ENCODE measurements around the gene REEP1.

The REEP1 gene

GRCh38 chr2:86290596-86291327 lies 46.7 kb downstream of the REEP1 start:
- no peak for TF ChIP-seq GATA3 (IDR thresholded peaks at IDR 0.05; ENCODE audit: low read depth, low read length)
- no peak for TF ChIP-seq GATA2 (IDR thresholded peaks at IDR 0.05; ENCODE audit: low read depth, low read length)

GRCh38 chr2:86286516-86286915 lies 50.9 kb downstream of the REEP1 start:
- TF ChIP-seq GATA3 (IDR thresholded peaks at IDR 0.05; ENCODE audit: low read depth, low read length) (no peak), GATA2 (IDR thresholded peaks at IDR 0.05; ENCODE audit: low read depth, low read length) (no peak)

GRCh38 chr2:86285981-86286380 lies 51.4 kb downstream of the REEP1 start:
- TF ChIP-seq GATA2 (IDR thresholded peaks at IDR 0.05; ENCODE audit: low read depth, low read length), result no peak

- TF ChIP-seq GATA3 (IDR thresholded peaks at IDR 0.05; ENCODE audit: low read depth, low read length), result no peak
- no peak for TF ChIP-seq GATA2 (IDR thresholded peaks at IDR 0.05; ENCODE audit: low read depth, low read length)
Measured at GRCh38 chr2:86285571-86285970, 51.9 kb downstream of the REEP1 start.

GRCh38 chr2:86284987-86285386 lies 52.4 kb downstream of the REEP1 start:
- no peak for TF ChIP-seq GATA3 (IDR thresholded peaks at IDR 0.05; ENCODE audit: low read depth, low read length)
- no peak for TF ChIP-seq GATA2 (IDR thresholded peaks at IDR 0.05; ENCODE audit: low read depth, low read length)

GRCh38 chr2:86284401-86284841 lies 53.0 kb downstream of the REEP1 start:
- TF ChIP-seq GATA2 (IDR thresholded peaks at IDR 0.05; ENCODE audit: low read depth, low read length) (no peak), GATA3 (IDR thresholded peaks at IDR 0.05; ENCODE audit: low read depth, low read length) (no peak)

GRCh38 chr2:86283411-86284030 lies 53.9 kb downstream of the REEP1 start:
- TF ChIP-seq GATA2 (IDR thresholded peaks at IDR 0.05; ENCODE audit: low read depth, low read length) (no peak), GATA3 (IDR thresholded peaks at IDR 0.05; ENCODE audit: low read depth, low read length) (no peak)

- no peak for TF ChIP-seq GATA2 (IDR thresholded peaks at IDR 0.05; ENCODE audit: low read depth, low read length)
- no peak for TF ChIP-seq GATA3 (IDR thresholded peaks at IDR 0.05; ENCODE audit: low read depth, low read length)
Measured at GRCh38 chr2:86281066-86281700, 56.2 kb downstream of the REEP1 start.

- no peak for TF ChIP-seq GATA2 (IDR thresholded peaks at IDR 0.05; ENCODE audit: low read depth, low read length)
- no peak for TF ChIP-seq GATA3 (IDR thresholded peaks at IDR 0.05; ENCODE audit: low read depth, low read length)
Measured at GRCh38 chr2:86280191-86280667, 57.2 kb downstream of the REEP1 start.

GRCh38 chr2:86275962-86276361 lies 61.5 kb downstream of the REEP1 start:
- TF ChIP-seq GATA3 (IDR thresholded peaks at IDR 0.05; ENCODE audit: low read depth, low read length) (no peak), GATA2 (IDR thresholded peaks at IDR 0.05; ENCODE audit: low read depth, low read length) (no peak)

- no peak for TF ChIP-seq GATA2 (IDR thresholded peaks at IDR 0.05; ENCODE audit: low read depth, low read length)
Measured at GRCh38 chr2:86275384-86275799, 62.0 kb downstream of the REEP1 start.

- no peak for TF ChIP-seq GATA2 (IDR thresholded peaks at IDR 0.05; ENCODE audit: low read depth, low read length)
- no peak for TF ChIP-seq GATA3 (IDR thresholded peaks at IDR 0.05; ENCODE audit: low read depth, low read length)
Measured at GRCh38 chr2:86274918-86275275, 62.5 kb downstream of the REEP1 start.

GRCh38 chr2:86274265-86274917 lies 63.0 kb downstream of the REEP1 start:
- TF ChIP-seq GATA3 (IDR thresholded peaks at IDR 0.05; ENCODE audit: low read depth, low read length) (no peak), GATA2 (IDR thresholded peaks at IDR 0.05; ENCODE audit: low read depth, low read length) (no peak)

- TF ChIP-seq GATA2 (IDR thresholded peaks at IDR 0.05; ENCODE audit: low read depth, low read length) (no peak), GATA3 (IDR thresholded peaks at IDR 0.05; ENCODE audit: low read depth, low read length) (no peak)
Measured at GRCh38 chr2:86272111-86272510, 65.3 kb downstream of the REEP1 start.

Data from SH-SY5Y (cell line).